ENCODE measurements around the gene NEDD4. TPM values are rescaled to one million over a fixed set of nuclear protein-coding genes. Genes with fewer than 3 reads are reported as not detected.

Gene NEDD4
- total RNA-seq, 1 experiment from 2014 or later, result 56.8 TPM

GRCh38 chr15:55827955-55828354 lies 165.5 kb downstream of the NEDD4 start:
- Mint-ChIP-seq H3K27me3 (ENCODE audit: unreplicated experiment) (no peaks in the 10 kb centered on the region), H3K9me3 (ENCODE audit: low read depth, unreplicated experiment) (no peaks in the 10 kb centered on the region), H3K4me1 (ENCODE audit: low read depth, unreplicated experiment) (no peaks in the 10 kb centered on the region), H3K4me3 (ENCODE audit: low read depth, unreplicated experiment) (no peak overlapping the region), H3K36me3 (ENCODE audit: insufficient read depth, unreplicated experiment) (peaks cover 12% of the 10 kb centered on the region), H3K27ac (ENCODE audit: unreplicated experiment) (no peak overlapping the region)
- no peak for DNase-seq
- no TSS peak for BruUV-seq (replicated peaks)
- intact Hi-C loops (cut with micrococcal nuclease; ENCODE audit: unreplicated experiment), result no loop called here
- no peak for TF ChIP-seq CTCF (IDR thresholded peaks at IDR 0.05; ENCODE audit: unreplicated experiment)
- CTCF ChIA-PET, result no interaction called here

DNA sequence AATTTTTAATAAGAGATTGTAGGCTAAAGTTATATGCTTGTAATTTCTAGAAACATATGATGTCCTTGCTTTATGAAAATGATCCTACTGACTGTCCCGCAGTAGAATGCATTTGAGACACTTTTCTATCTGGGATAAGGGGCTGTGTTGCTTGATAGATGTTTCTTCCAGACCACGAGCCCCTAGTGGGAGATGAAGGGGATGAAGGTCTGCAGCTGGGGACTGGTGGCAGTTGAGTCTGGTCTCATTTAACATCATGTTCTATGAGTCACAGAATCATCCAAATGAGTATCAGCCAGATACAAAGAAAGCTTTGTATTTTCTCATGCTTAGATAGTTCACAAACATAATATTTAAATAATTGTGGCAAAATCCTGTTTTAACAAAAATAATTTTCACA lies 166.2 kb downstream of the NEDD4 start:
- no TSS peak for BruUV-seq (replicated peaks)
- Mint-ChIP-seq H3K36me3 (ENCODE audit: insufficient read depth, unreplicated experiment) (peaks cover 12% of the 10 kb centered on the region), H3K4me3 (ENCODE audit: low read depth, unreplicated experiment) (no peak overlapping the region), H3K9me3 (ENCODE audit: low read depth, unreplicated experiment) (no peaks in the 10 kb centered on the region), H3K27ac (ENCODE audit: unreplicated experiment) (no peak overlapping the region), H3K27me3 (ENCODE audit: unreplicated experiment) (no peaks in the 10 kb centered on the region), H3K4me1 (ENCODE audit: low read depth, unreplicated experiment) (no peaks in the 10 kb centered on the region)
- TF ChIP-seq CTCF (IDR thresholded peaks at IDR 0.05; ENCODE audit: unreplicated experiment), result no peak
- no peak for DNase-seq
- CTCF ChIA-PET, result no interaction called here
- intact Hi-C loops (cut with micrococcal nuclease; ENCODE audit: unreplicated experiment), result no loop called here

- H3K36me3 Mint-ChIP-seq (ENCODE audit: insufficient read depth, unreplicated experiment), result peaks cover 12% of the 10 kb centered on the region
- intact Hi-C loops (cut with micrococcal nuclease; ENCODE audit: unreplicated experiment), result no loop called here
- no peak for TF ChIP-seq CTCF (IDR thresholded peaks at IDR 0.05; ENCODE audit: unreplicated experiment)
- no peaks in the 10 kb centered on the region for H3K9me3 Mint-ChIP-seq (ENCODE audit: low read depth, unreplicated experiment)
- no peak for DNase-seq
- H3K4me3 Mint-ChIP-seq (ENCODE audit: low read depth, unreplicated experiment), result no peak overlapping the region
- CTCF ChIA-PET, result no interaction called here
- H3K27me3 Mint-ChIP-seq (ENCODE audit: unreplicated experiment), result no peaks in the 10 kb centered on the region
- no TSS peak for BruUV-seq (replicated peaks)
- no peaks in the 10 kb centered on the region for H3K4me1 Mint-ChIP-seq (ENCODE audit: low read depth, unreplicated experiment)
- H3K27ac Mint-ChIP-seq (ENCODE audit: unreplicated experiment), result peak overlapping the region; percentile 21
Measured at GRCh38 chr15:55824857-55825613, 168.4 kb downstream of the NEDD4 start.

DNA sequence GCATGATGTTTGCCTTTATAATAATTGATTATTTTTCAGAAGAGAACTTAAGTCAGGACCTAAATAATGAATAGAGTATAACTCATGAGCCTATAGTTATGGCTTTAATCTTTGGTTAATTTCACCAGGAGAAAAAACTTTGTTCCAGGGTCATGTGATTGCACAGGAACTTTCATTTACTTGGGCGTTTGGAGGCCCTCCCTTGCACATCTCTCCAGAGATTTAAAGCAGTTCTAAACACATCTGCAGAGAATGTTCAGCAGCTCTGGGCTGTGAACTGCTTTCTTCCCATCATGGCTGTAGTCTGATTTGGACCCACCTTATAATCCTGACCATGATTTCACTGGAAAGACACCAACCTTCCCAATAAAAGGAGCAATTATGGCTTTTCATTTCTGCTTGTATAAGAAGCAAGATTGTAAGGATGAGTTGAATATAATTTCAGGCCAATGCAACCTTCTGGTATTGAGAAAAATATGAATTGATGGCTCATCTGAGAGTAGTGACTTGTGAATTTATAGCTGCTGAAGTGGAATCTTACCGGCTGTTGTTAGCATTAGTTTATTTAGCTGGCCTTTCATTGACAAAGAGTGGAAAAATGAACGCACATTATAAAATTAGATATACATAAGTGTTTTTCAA lies 169.6 kb downstream of the NEDD4 start:
- no peak for DNase-seq

More for the DNA sequence above, 169.6 kb downstream of the NEDD4 start:
- Mint-ChIP-seq H3K4me1 (ENCODE audit: low read depth, unreplicated experiment) (no peaks in the 10 kb centered on the region), H3K27ac (ENCODE audit: unreplicated experiment) (no peak overlapping the region), H3K27me3 (ENCODE audit: unreplicated experiment) (no peaks in the 10 kb centered on the region), H3K36me3 (ENCODE audit: insufficient read depth, unreplicated experiment) (peaks cover 7% of the 10 kb centered on the region), H3K4me3 (ENCODE audit: low read depth, unreplicated experiment) (no peak overlapping the region), H3K9me3 (ENCODE audit: low read depth, unreplicated experiment) (no peaks in the 10 kb centered on the region)
- CTCF ChIA-PET, result interaction anchor here (0.5 kb wide), 1 partner anchor 276 kb away, joined by 4 read pairs; no protein-coding TSS in a partner anchor
- TSS peak; percentile 19 for BruUV-seq (replicated peaks)
- no peak for TF ChIP-seq CTCF (IDR thresholded peaks at IDR 0.05; ENCODE audit: unreplicated experiment)
- intact Hi-C loops (cut with micrococcal nuclease; ENCODE audit: unreplicated experiment), result no loop called here
